SK-N-SH (cell line): ENCODE results near the gene GMPR. TPM values are rescaled to one million over a fixed set of nuclear protein-coding genes. Genes with fewer than 3 reads are reported as not detected.

Experiments used
- CTCF ChIA-PET: fragments of 300-600, 350-600 bp; formaldehyde crosslinking; extraction: SDS; loops from one replicate; lab custom pipeline; 2021; lab: Yijun Ruan, JAX
- POLR2A ChIA-PET: fragments of 350-600 bp; sonication (Branson Sonifier 250); formaldehyde crosslinking; extraction: SDS; loops from one replicate; lab custom pipeline; 2020; ENCODE audit warnings: antibody characterized with exemption, inconsistent platforms; lab: Yijun Ruan, JAX
- DNase-seq: peaks from one replicate; pipeline ENCODE4 v3.0.0; 2012
- H2AFZ ChIP-seq: fragments of 200-600 bp; sonication (generic); 2 replicates; pipeline ENCODE4 v1.8.1; 2016; ENCODE audit warnings: antibody characterized with exemption, mild to moderate bottlenecking, low read depth
- H3F3A ChIP-seq: fragments of 200-600 bp; sonication (generic); replicated peaks from 2 replicates; pipeline ENCODE3; 2016; ENCODE audit warnings: antibody characterized with exemption, mild to moderate bottlenecking; ENCODE audit not compliant: insufficient read depth
- H3K27ac ChIP-seq, 2 experiments: fragments of 200-500 bp in 1 of 2; fragments of 200-600 bp in 1 of 2; sonication (Bioruptor generic) in 1 of 2; sonication (generic), shearing (Covaris generic) in 1 of 2; 2 replicates each; pipeline versions ENCODE4 v1.5.1 to v1.6.1; 2014 to 2016; ENCODE audit warnings: low read depth in 2 of 2, inconsistent platforms in 1 of 2, low read length in 1 of 2, mild to moderate bottlenecking in 1 of 2, mixed read lengths in 1 of 2
- H3K27me3 ChIP-seq: fragments of 200-600 bp; sonication (generic), shearing (Covaris generic); 2 replicates; pipeline ENCODE4 v1.6.1; 2016; ENCODE audit warnings: mixed run types; ENCODE audit not compliant: insufficient read depth
- H3K36me3 ChIP-seq, 2 experiments: fragments of 200-500 bp in 1 of 2; fragments of 200-600 bp in 1 of 2; sonication (Bioruptor generic) in 1 of 2; sonication (generic) in 1 of 2; replicated peaks in 1 of 2; 2 replicates each; pipeline versions ENCODE3 to v1.5.1; 2014 to 2016; ENCODE audit warnings: low read length in 1 of 2, mild to moderate bottlenecking in 1 of 2; ENCODE audit not compliant: insufficient read depth in 2 of 2, control insufficient read depth in 1 of 2
- H3K4me1 ChIP-seq, 2 experiments: fragments of 200-500 bp in 1 of 2; fragments of 200-600 bp in 1 of 2; sonication (Bioruptor generic) in 1 of 2; sonication (generic), shearing (Covaris generic) in 1 of 2; 2 replicates each; pipeline versions ENCODE4 v1.5.1 to v1.6.1; 2014 to 2016; ENCODE audit warnings: low read depth in 1 of 2, low read length in 1 of 2, mixed run types in 1 of 2; ENCODE audit not compliant: insufficient read depth in 2 of 2, control insufficient read depth in 1 of 2
- H3K4me2 ChIP-seq: fragments of 200-600 bp; sonication (generic), shearing (Covaris generic); 2 replicates; pipeline ENCODE4 v1.6.1; 2017; ENCODE audit warnings: mixed run types
- H3K4me3 ChIP-seq, 2 experiments: fragments of 200-500 bp in 1 of 2; fragments of 200-600 bp in 1 of 2; sonication (Bioruptor generic) in 1 of 2; sonication (generic), shearing (Covaris generic) in 1 of 2; 2 replicates each; pipeline versions ENCODE4 v1.5.1 to v1.8.1; 2014 to 2016; ENCODE audit warnings: low read depth in 2 of 2, inconsistent platforms in 1 of 2, low read length in 1 of 2, mild to moderate bottlenecking in 1 of 2, mixed read lengths in 1 of 2, moderate library complexity in 1 of 2
- H3K79me2 ChIP-seq: fragments of 200-600 bp; sonication (generic); 2 replicates; pipeline ENCODE4 v1.8.1; 2017; ENCODE audit warnings: mild to moderate bottlenecking; ENCODE audit not compliant: insufficient read depth
- H3K9ac ChIP-seq: fragments of 200-600 bp; sonication (generic); 2 replicates; pipeline ENCODE4 v1.6.1; 2017; ENCODE audit warnings: mixed run types
- H3K9me2 ChIP-seq: fragments of 200-600 bp; sonication (generic); 2 replicates; pipeline ENCODE4 v1.6.1; 2017; ENCODE audit warnings: mixed run types
- H3K9me3 ChIP-seq: fragments of 200-600 bp; sonication (generic); 2 replicates; pipeline ENCODE4 v1.6.1; 2017; ENCODE audit warnings: mixed run types, mild to moderate bottlenecking, moderate library complexity
- H4K20me1 ChIP-seq: fragments of 200-600 bp; sonication (generic); 2 replicates; pipeline ENCODE4 v1.6.1; 2017; ENCODE audit warnings: mild to moderate bottlenecking, mixed run types; ENCODE audit not compliant: insufficient read depth
- CHD2 ChIP-seq: fragments of 150-350 bp; IDR thresholded peaks from 2 replicates; pipeline ENCODE4 v1.6.1; 2018; ENCODE audit warnings: low read length; ENCODE audit not compliant: partially characterized antibody
- ELF1 ChIP-seq: IDR thresholded peaks from 2 replicates; pipeline ENCODE4 v1.4.0; 2012
- EZH2phosphoT487 ChIP-seq: fragments of 200-600 bp; sonication (generic); IDR thresholded peaks from 2 replicates; pipeline ENCODE4 v1.6.1; 2017; ENCODE audit warnings: low read depth, mixed run types, mild to moderate bottlenecking, antibody characterized with exemption, moderate library complexity, borderline replicate concordance
- FOSL2 ChIP-seq: IDR thresholded peaks from 2 replicates; pipeline ENCODE4 v1.4.0; 2012; ENCODE audit warnings: low read depth, mild to moderate bottlenecking, moderate library complexity, borderline replicate concordance
- FOXJ3 ChIP-seq: sonication (generic); formaldehyde crosslinking; IDR thresholded peaks from 2 replicates; pipeline ENCODE4 v1.5.1; 2020; ENCODE audit warnings: mild to moderate bottlenecking, missing genetic modification reagents
- GABPA ChIP-seq: IDR thresholded peaks from 2 replicates; pipeline ENCODE4 v1.4.0; 2012; ENCODE audit warnings: low read depth, mild to moderate bottlenecking
- GATA2 ChIP-seq: sonication (generic); formaldehyde crosslinking; IDR thresholded peaks from 2 replicates; pipeline ENCODE4 v1.5.0; 2020; ENCODE audit warnings: mild to moderate bottlenecking, missing genetic modification reagents
- JUND ChIP-seq: IDR thresholded peaks from 2 replicates; pipeline ENCODE4 v1.4.0; 2012
- MEF2A ChIP-seq: IDR thresholded peaks from 2 replicates; pipeline ENCODE4 v1.4.0; 2012; ENCODE audit warnings: low read depth, borderline replicate concordance
- MXI1 ChIP-seq: IDR thresholded peaks from 2 replicates; pipeline ENCODE4 v1.6.1; 2012; ENCODE audit warnings: mild to moderate bottlenecking, low read depth, low read length, improper control_type of control experiment
- NFIC ChIP-seq: IDR thresholded peaks from 2 replicates; pipeline ENCODE4 v1.4.0; 2012; ENCODE audit warnings: borderline replicate concordance
- NRF1 ChIP-seq: IDR thresholded peaks from 2 replicates; pipeline ENCODE4 v1.6.1; 2012; ENCODE audit warnings: low read depth, mild to moderate bottlenecking, low read length
- POLR2AphosphoS5 ChIP-seq: IDR thresholded peaks from 2 replicates; pipeline ENCODE4 v1.6.1; 2012; ENCODE audit warnings: low read depth, low read length
- RAD21 ChIP-seq: IDR thresholded peaks from 2 replicates; pipeline ENCODE4 v1.6.1; 2012; ENCODE audit warnings: mild to moderate bottlenecking, low read length
- RCOR1 ChIP-seq: fragments of 150-350 bp; IDR thresholded peaks from 2 replicates; pipeline ENCODE4 v1.6.1; 2017; ENCODE audit warnings: antibody characterized with exemption, low read length
- RXRA ChIP-seq: IDR thresholded peaks from 2 replicates; pipeline ENCODE4 v1.4.0; 2012; ENCODE audit warnings: low read depth, mild to moderate bottlenecking, borderline replicate concordance
- USF2 ChIP-seq: fragments of 150-350 bp; IDR thresholded peaks from 2 replicates; pipeline ENCODE4 v1.6.1; 2017; ENCODE audit warnings: antibody characterized with exemption, low read length, low read depth, borderline replicate concordance
- YY1 ChIP-seq: IDR thresholded peaks from 2 replicates; pipeline ENCODE4 v1.4.0; 2012; ENCODE audit warnings: low read depth, mild to moderate bottlenecking
- WGBS: methylation state at CpG from one replicate; pipeline ENCODE4 v1.1.6; 2017; ENCODE audit warnings: low lambda C conversion rate; 5-methylcytosine and 5-hydroxymethylcytosine counted together
- polyA plus RNA-seq, 3 experiments: library from polyadenylated mRNA; depleted of rRNA; stranded (reverse); fragments of >200 nt; gene quantifications; 2 replicates each; pipeline ENCODE4 v1.2.3, GENCODE V29; 2012
- TF ChIP-seq, protein P1 (sequence below): IDR thresholded peaks from 2 replicates; pipeline ENCODE4 v1.4.0; 2012; ENCODE audit warnings: low read depth, borderline replicate concordance
- TF ChIP-seq, protein P2 (sequence below): IDR thresholded peaks from 2 replicates; pipeline ENCODE4 v1.6.1; 2012; ENCODE audit warnings: mild to moderate bottlenecking, low read depth, low read length, moderate library complexity

The GMPR gene
- polyA plus RNA-seq, 1 of the 3 experiments (the other 2 are of a cell fraction): 21.0 TPM

- Histone ChIP-seq H2AFZ (no peak overlapping the region), H3K4me1 (no peaks in the 10 kb centered on the region), H3K27ac (no peak overlapping the region), H3K4me2 (no peak overlapping the region), H3K9ac (no peak overlapping the region), H3K9me2 (no peaks in the 10 kb centered on the region), H4K20me1 (no peaks in the 10 kb centered on the region), H3K4me3 (no peak overlapping the region)
- ChIA-PET CTCF (no interaction called here), POLR2A (no interaction called here)
- DNase-seq: no peak
- TF ChIP-seq FOXJ3 (CRISPR knock-in tag): no peak
- TF ChIP-seq CHD2: no peak
- TF ChIP-seq USF2: no peak
- TF ChIP-seq GABPA: no peak
- TF ChIP-seq, protein P1, sequence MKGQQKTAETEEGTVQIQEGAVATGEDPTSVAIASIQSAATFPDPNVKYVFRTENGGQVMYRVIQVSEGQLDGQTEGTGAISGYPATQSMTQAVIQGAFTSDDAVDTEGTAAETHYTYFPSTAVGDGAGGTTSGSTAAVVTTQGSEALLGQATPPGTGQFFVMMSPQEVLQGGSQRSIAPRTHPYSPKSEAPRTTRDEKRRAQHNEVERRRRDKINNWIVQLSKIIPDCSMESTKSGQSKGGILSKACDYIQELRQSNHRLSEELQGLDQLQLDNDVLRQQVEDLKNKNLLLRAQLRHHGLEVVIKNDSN: no peak
- TF ChIP-seq POLR2AphosphoS5: no peak
- no peak for TF ChIP-seq YY1
- no peak for TF ChIP-seq JUND
- TF ChIP-seq, all 33 proteins: peak for 0
- no peaks in the 10 kb centered on the region for H3K27me3 ChIP-seq
- 63% methylated on average over 2 of the region's 2 CpGs for WGBS
- H3F3A ChIP-seq: no peaks in the 10 kb centered on the region
- H3K9me3 ChIP-seq: no peaks in the 10 kb centered on the region
- no peaks in the 10 kb centered on the region for H3K36me3 ChIP-seq
- H3K79me2 ChIP-seq: no peaks in the 10 kb centered on the region
Observed at GRCh38 chr6:16264785-16265184, 26.4 kb downstream of the GMPR start.

GRCh38 chr6:16265351-16266341, 27.3 kb downstream of the GMPR start:
- POLR2A ChIA-PET: no interaction called here
- Histone ChIP-seq H3K9me3 (no peaks in the 10 kb centered on the region), H3K4me2 (no peak overlapping the region), H4K20me1 (no peaks in the 10 kb centered on the region), H3K4me1 (no peaks in the 10 kb centered on the region), H3K4me3 (no peak overlapping the region), H3K9ac (no peak overlapping the region), H2AFZ (no peak overlapping the region), H3K27me3 (no peaks in the 10 kb centered on the region), H3K9me2 (no peaks in the 10 kb centered on the region), H3K36me3 (no peaks in the 10 kb centered on the region), H3F3A (no peaks in the 10 kb centered on the region), H3K27ac (no peak overlapping the region), H3K79me2 (no peaks in the 10 kb centered on the region)
- WGBS: 92% methylated on average over 31 of the region's 31 CpGs
- CTCF ChIA-PET: interaction anchor here (0.8 kb wide), 1 partner anchor 10 kb away, joined by 3 read pairs; no protein-coding TSS in a partner anchor
- no peak for DNase-seq
- TF ChIP-seq ELF1 (no peak), NRF1 (no peak), GABPA (no peak), GATA2 (no peak), MXI1 (no peak), RCOR1 (no peak), MEF2A (no peak), RXRA (no peak), FOSL2 (no peak), EZH2phosphoT487 (no peak), USF2 (no peak), NFIC (no peak), RAD21 (no peak)
- TF ChIP-seq, protein P2, sequence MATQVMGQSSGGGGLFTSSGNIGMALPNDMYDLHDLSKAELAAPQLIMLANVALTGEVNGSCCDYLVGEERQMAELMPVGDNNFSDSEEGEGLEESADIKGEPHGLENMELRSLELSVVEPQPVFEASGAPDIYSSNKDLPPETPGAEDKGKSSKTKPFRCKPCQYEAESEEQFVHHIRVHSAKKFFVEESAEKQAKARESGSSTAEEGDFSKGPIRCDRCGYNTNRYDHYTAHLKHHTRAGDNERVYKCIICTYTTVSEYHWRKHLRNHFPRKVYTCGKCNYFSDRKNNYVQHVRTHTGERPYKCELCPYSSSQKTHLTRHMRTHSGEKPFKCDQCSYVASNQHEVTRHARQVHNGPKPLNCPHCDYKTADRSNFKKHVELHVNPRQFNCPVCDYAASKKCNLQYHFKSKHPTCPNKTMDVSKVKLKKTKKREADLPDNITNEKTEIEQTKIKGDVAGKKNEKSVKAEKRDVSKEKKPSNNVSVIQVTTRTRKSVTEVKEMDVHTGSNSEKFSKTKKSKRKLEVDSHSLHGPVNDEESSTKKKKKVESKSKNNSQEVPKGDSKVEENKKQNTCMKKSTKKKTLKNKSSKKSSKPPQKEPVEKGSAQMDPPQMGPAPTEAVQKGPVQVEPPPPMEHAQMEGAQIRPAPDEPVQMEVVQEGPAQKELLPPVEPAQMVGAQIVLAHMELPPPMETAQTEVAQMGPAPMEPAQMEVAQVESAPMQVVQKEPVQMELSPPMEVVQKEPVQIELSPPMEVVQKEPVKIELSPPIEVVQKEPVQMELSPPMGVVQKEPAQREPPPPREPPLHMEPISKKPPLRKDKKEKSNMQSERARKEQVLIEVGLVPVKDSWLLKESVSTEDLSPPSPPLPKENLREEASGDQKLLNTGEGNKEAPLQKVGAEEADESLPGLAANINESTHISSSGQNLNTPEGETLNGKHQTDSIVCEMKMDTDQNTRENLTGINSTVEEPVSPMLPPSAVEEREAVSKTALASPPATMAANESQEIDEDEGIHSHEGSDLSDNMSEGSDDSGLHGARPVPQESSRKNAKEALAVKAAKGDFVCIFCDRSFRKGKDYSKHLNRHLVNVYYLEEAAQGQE: no peak
